SK-N-SH (cell line): ENCODE results near the gene NSMCE1. TPM values are rescaled to one million over a fixed set of nuclear protein-coding genes. Genes with fewer than 3 reads are reported as not detected.

ENCODE experiments used
- CTCF ChIA-PET: fragments of 300-600, 350-600 bp; formaldehyde crosslinking; extraction: SDS; loops from one replicate; lab custom pipeline; 2021; lab: Yijun Ruan, JAX
- POLR2A ChIA-PET: fragments of 350-600 bp; sonication (Branson Sonifier 250); formaldehyde crosslinking; extraction: SDS; loops from one replicate; lab custom pipeline; 2020; ENCODE audit warnings: antibody characterized with exemption, inconsistent platforms; lab: Yijun Ruan, JAX
- DNase-seq: peaks from one replicate; pipeline ENCODE4 v3.0.0; 2012
- H2AFZ ChIP-seq: fragments of 200-600 bp; sonication (generic); 2 replicates; pipeline ENCODE4 v1.8.1; 2016; ENCODE audit warnings: antibody characterized with exemption, mild to moderate bottlenecking, low read depth
- H3F3A ChIP-seq: fragments of 200-600 bp; sonication (generic); replicated peaks from 2 replicates; pipeline ENCODE3; 2016; ENCODE audit warnings: antibody characterized with exemption, mild to moderate bottlenecking; ENCODE audit not compliant: insufficient read depth
- H3K27ac ChIP-seq, 2 experiments: fragments of 200-500 bp in 1 of 2; fragments of 200-600 bp in 1 of 2; sonication (Bioruptor generic) in 1 of 2; sonication (generic), shearing (Covaris generic) in 1 of 2; 2 replicates each; pipeline versions ENCODE4 v1.5.1 to v1.6.1; 2014 to 2016; ENCODE audit warnings: low read depth in 2 of 2, inconsistent platforms in 1 of 2, low read length in 1 of 2, mild to moderate bottlenecking in 1 of 2, mixed read lengths in 1 of 2
- H3K27me3 ChIP-seq: fragments of 200-600 bp; sonication (generic), shearing (Covaris generic); 2 replicates; pipeline ENCODE4 v1.6.1; 2016; ENCODE audit warnings: mixed run types; ENCODE audit not compliant: insufficient read depth
- H3K36me3 ChIP-seq, 2 experiments: fragments of 200-500 bp in 1 of 2; fragments of 200-600 bp in 1 of 2; sonication (Bioruptor generic) in 1 of 2; sonication (generic) in 1 of 2; replicated peaks in 1 of 2; 2 replicates each; pipeline versions ENCODE3 to v1.5.1; 2014 to 2016; ENCODE audit warnings: low read length in 1 of 2, mild to moderate bottlenecking in 1 of 2; ENCODE audit not compliant: insufficient read depth in 2 of 2, control insufficient read depth in 1 of 2
- H3K4me1 ChIP-seq, 2 experiments: fragments of 200-500 bp in 1 of 2; fragments of 200-600 bp in 1 of 2; sonication (Bioruptor generic) in 1 of 2; sonication (generic), shearing (Covaris generic) in 1 of 2; 2 replicates each; pipeline versions ENCODE4 v1.5.1 to v1.6.1; 2014 to 2016; ENCODE audit warnings: low read depth in 1 of 2, low read length in 1 of 2, mixed run types in 1 of 2; ENCODE audit not compliant: insufficient read depth in 2 of 2, control insufficient read depth in 1 of 2
- H3K4me2 ChIP-seq: fragments of 200-600 bp; sonication (generic), shearing (Covaris generic); 2 replicates; pipeline ENCODE4 v1.6.1; 2017; ENCODE audit warnings: mixed run types
- H3K4me3 ChIP-seq, 2 experiments: fragments of 200-500 bp in 1 of 2; fragments of 200-600 bp in 1 of 2; sonication (Bioruptor generic) in 1 of 2; sonication (generic), shearing (Covaris generic) in 1 of 2; 2 replicates each; pipeline versions ENCODE4 v1.5.1 to v1.8.1; 2014 to 2016; ENCODE audit warnings: low read depth in 2 of 2, inconsistent platforms in 1 of 2, low read length in 1 of 2, mild to moderate bottlenecking in 1 of 2, mixed read lengths in 1 of 2, moderate library complexity in 1 of 2
- H3K79me2 ChIP-seq: fragments of 200-600 bp; sonication (generic); 2 replicates; pipeline ENCODE4 v1.8.1; 2017; ENCODE audit warnings: mild to moderate bottlenecking; ENCODE audit not compliant: insufficient read depth
- H3K9ac ChIP-seq: fragments of 200-600 bp; sonication (generic); 2 replicates; pipeline ENCODE4 v1.6.1; 2017; ENCODE audit warnings: mixed run types
- H3K9me2 ChIP-seq: fragments of 200-600 bp; sonication (generic); 2 replicates; pipeline ENCODE4 v1.6.1; 2017; ENCODE audit warnings: mixed run types
- H3K9me3 ChIP-seq: fragments of 200-600 bp; sonication (generic); 2 replicates; pipeline ENCODE4 v1.6.1; 2017; ENCODE audit warnings: mixed run types, mild to moderate bottlenecking, moderate library complexity
- H4K20me1 ChIP-seq: fragments of 200-600 bp; sonication (generic); 2 replicates; pipeline ENCODE4 v1.6.1; 2017; ENCODE audit warnings: mild to moderate bottlenecking, mixed run types; ENCODE audit not compliant: insufficient read depth
- CHD2 ChIP-seq: fragments of 150-350 bp; IDR thresholded peaks from 2 replicates; pipeline ENCODE4 v1.6.1; 2018; ENCODE audit warnings: low read length; ENCODE audit not compliant: partially characterized antibody
- FOSL2 ChIP-seq: IDR thresholded peaks from 2 replicates; pipeline ENCODE4 v1.4.0; 2012; ENCODE audit warnings: low read depth, mild to moderate bottlenecking, moderate library complexity, borderline replicate concordance
- FOXM1 ChIP-seq: IDR thresholded peaks from 2 replicates; pipeline ENCODE4 v1.4.0; 2012; ENCODE audit warnings: low read depth, mild to moderate bottlenecking
- GABPA ChIP-seq: IDR thresholded peaks from 2 replicates; pipeline ENCODE4 v1.4.0; 2012; ENCODE audit warnings: low read depth, mild to moderate bottlenecking
- GATA2 ChIP-seq: sonication (generic); formaldehyde crosslinking; IDR thresholded peaks from 2 replicates; pipeline ENCODE4 v1.5.0; 2020; ENCODE audit warnings: mild to moderate bottlenecking, missing genetic modification reagents
- JUND ChIP-seq: IDR thresholded peaks from 2 replicates; pipeline ENCODE4 v1.4.0; 2012
- MEF2A ChIP-seq: IDR thresholded peaks from 2 replicates; pipeline ENCODE4 v1.4.0; 2012; ENCODE audit warnings: low read depth, borderline replicate concordance
- MXI1 ChIP-seq: IDR thresholded peaks from 2 replicates; pipeline ENCODE4 v1.6.1; 2012; ENCODE audit warnings: mild to moderate bottlenecking, low read depth, low read length, improper control_type of control experiment
- NFIC ChIP-seq: IDR thresholded peaks from 2 replicates; pipeline ENCODE4 v1.4.0; 2012; ENCODE audit warnings: borderline replicate concordance
- POLR2AphosphoS5 ChIP-seq: IDR thresholded peaks from 2 replicates; pipeline ENCODE4 v1.6.1; 2012; ENCODE audit warnings: low read depth, low read length
- RAD21 ChIP-seq: IDR thresholded peaks from 2 replicates; pipeline ENCODE4 v1.6.1; 2012; ENCODE audit warnings: mild to moderate bottlenecking, low read length
- RFX5 ChIP-seq: IDR thresholded peaks from 2 replicates; pipeline ENCODE4 v1.6.1; 2012; ENCODE audit warnings: mild to moderate bottlenecking, improper control_type of control experiment, low read length
- SMC3 ChIP-seq: IDR thresholded peaks from 2 replicates; pipeline ENCODE4 v1.6.1; 2012; ENCODE audit warnings: low read depth, low read length, improper control_type of control experiment
- TCF12 ChIP-seq: IDR thresholded peaks from 2 replicates; pipeline ENCODE4 v1.4.0; 2012
- YY1 ChIP-seq: IDR thresholded peaks from 2 replicates; pipeline ENCODE4 v1.4.0; 2012; ENCODE audit warnings: low read depth, mild to moderate bottlenecking
- WGBS: methylation state at CpG from one replicate; pipeline ENCODE4 v1.1.6; 2017; ENCODE audit warnings: low lambda C conversion rate; 5-methylcytosine and 5-hydroxymethylcytosine counted together
- polyA plus RNA-seq, 3 experiments: library from polyadenylated mRNA; depleted of rRNA; stranded (reverse); fragments of >200 nt; gene quantifications; 2 replicates each; pipeline ENCODE4 v1.2.3, GENCODE V29; 2012
- TF ChIP-seq, protein P1 (sequence below): fragments of 200-600 bp; sonication (generic); IDR thresholded peaks from 2 replicates; pipeline ENCODE4 v1.6.1; 2017; ENCODE audit warnings: antibody characterized with exemption, mild to moderate bottlenecking, moderate library complexity
- TF ChIP-seq, protein P2 (sequence below): fragments of 150-350 bp; IDR thresholded peaks from 2 replicates; pipeline ENCODE4 v1.6.1; 2016; ENCODE audit warnings: mild to moderate bottlenecking, low read depth, low read length
- TF ChIP-seq, protein P3 (sequence below): IDR thresholded peaks from 2 replicates; pipeline ENCODE4 v1.6.1; 2012; ENCODE audit warnings: mild to moderate bottlenecking, low read depth, low read length, moderate library complexity
- TF ChIP-seq, protein P4 (sequence below): IDR thresholded peaks from 2 replicates; pipeline ENCODE4 v1.4.0; 2012; ENCODE audit warnings: low read depth, borderline replicate concordance

The NSMCE1 gene
- polyA plus RNA-seq, 1 of the 3 experiments (the other 2 are of a cell fraction): 39.8 TPM

DNA sequence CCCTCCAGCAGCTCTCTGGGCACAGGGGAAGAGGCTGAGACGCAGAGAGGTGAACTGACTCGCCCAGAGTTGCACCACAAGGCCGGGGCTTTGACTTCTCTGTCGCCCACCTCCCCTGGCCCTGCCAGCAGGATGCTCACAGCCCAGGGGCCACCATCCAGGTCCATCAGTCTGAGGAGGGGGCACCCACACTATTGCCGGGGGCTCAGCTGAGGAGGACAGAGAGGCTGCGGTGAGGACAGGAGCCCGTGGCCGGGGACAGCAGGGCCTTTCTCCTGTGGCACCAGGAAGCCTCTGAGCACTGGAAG is 32.7 kb downstream of the NSMCE1 start:
- Histone ChIP-seq H3K4me1 (peaks cover 21 to 31% of the 10 kb centered on the region in 2 experiments; a peak in 3 of 4 replicates), H3K27me3 (no peaks in the 10 kb centered on the region), H3K9me2 (no peaks in the 10 kb centered on the region), H3K9ac (peak overlapping the region; percentile 28; the same call in 1 of the 2 replicates), H3K9me3 (no peaks in the 10 kb centered on the region), H3K36me3 (peaks cover 0 to 15% of the 10 kb centered on the region in 2 experiments), H3K79me2 (no peaks in the 10 kb centered on the region), H4K20me1 (no peaks in the 10 kb centered on the region), H3K27ac (peak overlapping the region; percentile 57 to 73; a peak in 3 of 4 replicates), H2AFZ (no peak overlapping the region), H3K4me2 (peak overlapping the region; percentile 67; the same call in 1 of the 2 replicates), H3F3A (peaks cover 3% of the 10 kb centered on the region), H3K4me3 (no peak overlapping the region)
- no peak for TF ChIP-seq FOXM1
- TF ChIP-seq YY1: no peak
- no peak for TF ChIP-seq CHD2
- TF ChIP-seq, protein P1, sequence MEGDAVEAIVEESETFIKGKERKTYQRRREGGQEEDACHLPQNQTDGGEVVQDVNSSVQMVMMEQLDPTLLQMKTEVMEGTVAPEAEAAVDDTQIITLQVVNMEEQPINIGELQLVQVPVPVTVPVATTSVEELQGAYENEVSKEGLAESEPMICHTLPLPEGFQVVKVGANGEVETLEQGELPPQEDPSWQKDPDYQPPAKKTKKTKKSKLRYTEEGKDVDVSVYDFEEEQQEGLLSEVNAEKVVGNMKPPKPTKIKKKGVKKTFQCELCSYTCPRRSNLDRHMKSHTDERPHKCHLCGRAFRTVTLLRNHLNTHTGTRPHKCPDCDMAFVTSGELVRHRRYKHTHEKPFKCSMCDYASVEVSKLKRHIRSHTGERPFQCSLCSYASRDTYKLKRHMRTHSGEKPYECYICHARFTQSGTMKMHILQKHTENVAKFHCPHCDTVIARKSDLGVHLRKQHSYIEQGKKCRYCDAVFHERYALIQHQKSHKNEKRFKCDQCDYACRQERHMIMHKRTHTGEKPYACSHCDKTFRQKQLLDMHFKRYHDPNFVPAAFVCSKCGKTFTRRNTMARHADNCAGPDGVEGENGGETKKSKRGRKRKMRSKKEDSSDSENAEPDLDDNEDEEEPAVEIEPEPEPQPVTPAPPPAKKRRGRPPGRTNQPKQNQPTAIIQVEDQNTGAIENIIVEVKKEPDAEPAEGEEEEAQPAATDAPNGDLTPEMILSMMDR: no peak
- TF ChIP-seq GABPA: no peak
- no peak for TF ChIP-seq MEF2A
- no peak for TF ChIP-seq FOSL2
- TF ChIP-seq, protein P2, sequence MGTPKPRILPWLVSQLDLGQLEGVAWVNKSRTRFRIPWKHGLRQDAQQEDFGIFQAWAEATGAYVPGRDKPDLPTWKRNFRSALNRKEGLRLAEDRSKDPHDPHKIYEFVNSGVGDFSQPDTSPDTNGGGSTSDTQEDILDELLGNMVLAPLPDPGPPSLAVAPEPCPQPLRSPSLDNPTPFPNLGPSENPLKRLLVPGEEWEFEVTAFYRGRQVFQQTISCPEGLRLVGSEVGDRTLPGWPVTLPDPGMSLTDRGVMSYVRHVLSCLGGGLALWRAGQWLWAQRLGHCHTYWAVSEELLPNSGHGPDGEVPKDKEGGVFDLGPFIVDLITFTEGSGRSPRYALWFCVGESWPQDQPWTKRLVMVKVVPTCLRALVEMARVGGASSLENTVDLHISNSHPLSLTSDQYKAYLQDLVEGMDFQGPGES: no peak
- CTCF ChIA-PET: interaction anchor here (1.0 to 7.2 kb wide), 16 partner anchors 9 to 226 kb away, joined by 3 to 104 read pairs (median 8); partner anchors contain the start of gene KDM8
- DNase-seq: no peak
- POLR2A ChIA-PET: no interaction called here
- WGBS: 87% methylated on average over 4 of the region's 8 CpGs

DNA sequence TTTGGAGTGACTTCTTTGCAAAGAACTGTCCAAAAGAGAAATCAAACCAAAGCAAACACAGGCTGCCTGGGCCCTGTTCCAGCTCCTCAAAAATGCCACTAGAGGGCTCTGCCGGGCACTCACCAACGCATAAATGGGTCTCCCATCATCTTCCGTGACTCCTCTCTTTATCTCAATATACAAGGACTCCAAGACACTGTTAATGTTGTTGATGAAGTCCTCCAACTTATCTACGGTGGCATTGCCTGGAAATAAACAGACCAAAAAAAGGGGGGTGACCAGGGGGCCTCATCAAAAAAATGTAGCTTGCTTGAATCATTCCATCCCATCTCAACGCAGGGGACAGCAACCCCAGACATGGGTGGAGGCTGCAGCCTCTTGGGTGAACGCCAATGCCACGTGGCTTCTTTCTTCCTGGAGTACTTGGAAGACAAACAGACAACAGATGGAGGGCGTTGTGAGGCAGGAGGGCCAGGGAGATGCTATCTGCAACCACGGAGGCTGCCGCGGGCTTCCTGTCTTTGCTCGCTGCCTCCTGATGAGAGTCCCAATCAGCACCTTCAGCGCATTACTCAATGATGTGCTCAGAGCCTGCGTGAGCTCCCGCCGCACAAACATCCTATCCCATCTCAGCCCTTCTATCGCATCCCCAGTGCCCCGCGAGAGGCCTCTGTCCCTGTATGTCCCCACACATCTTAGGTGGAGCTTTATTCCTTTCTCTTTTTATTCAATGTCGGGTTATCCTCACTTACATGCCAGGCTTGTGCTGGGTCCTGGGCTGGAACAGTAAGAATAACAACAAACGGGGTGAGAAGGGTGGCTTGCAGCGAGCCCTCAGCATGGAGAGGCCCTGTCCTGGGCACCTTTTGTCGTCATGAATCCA is 33.3 kb downstream of the NSMCE1 start:
- Histone ChIP-seq H3K4me2 (peak overlapping the region; percentile 67), H2AFZ (peak overlapping the region; percentile 37; the same call in 1 of the 2 replicates), H4K20me1 (no peaks in the 10 kb centered on the region), H3K9ac (peak overlapping the region; percentile 28; the same call in 1 of the 2 replicates), H3K27ac (peak overlapping the region; percentile 57 to 73), H3K27me3 (no peaks in the 10 kb centered on the region), H3K9me3 (no peaks in the 10 kb centered on the region), H3F3A (peaks cover 3% of the 10 kb centered on the region), H3K79me2 (no peaks in the 10 kb centered on the region), H3K9me2 (no peaks in the 10 kb centered on the region), H3K36me3 (peaks cover 0 to 20% of the 10 kb centered on the region in 2 experiments), H3K4me1 (peaks cover 20 to 31% of the 10 kb centered on the region in 2 experiments; a peak in 3 of 4 replicates), H3K4me3 (no peak overlapping the region; a peak in 1 of 4 replicates)
- CTCF ChIA-PET: interaction anchor here (0.6 to 7.2 kb wide), 58 partner anchors 10 to 230 kb away, joined by 3 to 104 read pairs (median 4); partner anchors contain the start of genes IL21R and KDM8
- 48% methylated on average over 23 of the region's 23 CpGs for WGBS
- POLR2A ChIA-PET: interaction anchor here (1.6 kb wide), 1 partner anchor 133 kb away, joined by 5 read pairs; no protein-coding TSS in a partner anchor
- DNase-seq: peak; percentile 71
- TF ChIP-seq, protein P3, sequence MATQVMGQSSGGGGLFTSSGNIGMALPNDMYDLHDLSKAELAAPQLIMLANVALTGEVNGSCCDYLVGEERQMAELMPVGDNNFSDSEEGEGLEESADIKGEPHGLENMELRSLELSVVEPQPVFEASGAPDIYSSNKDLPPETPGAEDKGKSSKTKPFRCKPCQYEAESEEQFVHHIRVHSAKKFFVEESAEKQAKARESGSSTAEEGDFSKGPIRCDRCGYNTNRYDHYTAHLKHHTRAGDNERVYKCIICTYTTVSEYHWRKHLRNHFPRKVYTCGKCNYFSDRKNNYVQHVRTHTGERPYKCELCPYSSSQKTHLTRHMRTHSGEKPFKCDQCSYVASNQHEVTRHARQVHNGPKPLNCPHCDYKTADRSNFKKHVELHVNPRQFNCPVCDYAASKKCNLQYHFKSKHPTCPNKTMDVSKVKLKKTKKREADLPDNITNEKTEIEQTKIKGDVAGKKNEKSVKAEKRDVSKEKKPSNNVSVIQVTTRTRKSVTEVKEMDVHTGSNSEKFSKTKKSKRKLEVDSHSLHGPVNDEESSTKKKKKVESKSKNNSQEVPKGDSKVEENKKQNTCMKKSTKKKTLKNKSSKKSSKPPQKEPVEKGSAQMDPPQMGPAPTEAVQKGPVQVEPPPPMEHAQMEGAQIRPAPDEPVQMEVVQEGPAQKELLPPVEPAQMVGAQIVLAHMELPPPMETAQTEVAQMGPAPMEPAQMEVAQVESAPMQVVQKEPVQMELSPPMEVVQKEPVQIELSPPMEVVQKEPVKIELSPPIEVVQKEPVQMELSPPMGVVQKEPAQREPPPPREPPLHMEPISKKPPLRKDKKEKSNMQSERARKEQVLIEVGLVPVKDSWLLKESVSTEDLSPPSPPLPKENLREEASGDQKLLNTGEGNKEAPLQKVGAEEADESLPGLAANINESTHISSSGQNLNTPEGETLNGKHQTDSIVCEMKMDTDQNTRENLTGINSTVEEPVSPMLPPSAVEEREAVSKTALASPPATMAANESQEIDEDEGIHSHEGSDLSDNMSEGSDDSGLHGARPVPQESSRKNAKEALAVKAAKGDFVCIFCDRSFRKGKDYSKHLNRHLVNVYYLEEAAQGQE: 0 out of 2 replicates have a peak, but pooled peaks have one; percentile 4
- TF ChIP-seq GABPA (no peak), GATA2 (CRISPR knock-in tag) (peak; percentile 48; the same call in 1 of the 2 replicates), RAD21 (peak; percentile 76), SMC3 (peak; percentile 90), TCF12 (peak; percentile 79), FOXM1 (no peak), POLR2AphosphoS5 (peak; percentile 36; the same call in 1 of the 2 replicates), CHD2 (no peak), NFIC (peak; percentile 72), JUND (no peak), MXI1 (peak; percentile 33; the same call in 1 of the 2 replicates), RFX5 (no peak)
- TF ChIP-seq, protein P4, sequence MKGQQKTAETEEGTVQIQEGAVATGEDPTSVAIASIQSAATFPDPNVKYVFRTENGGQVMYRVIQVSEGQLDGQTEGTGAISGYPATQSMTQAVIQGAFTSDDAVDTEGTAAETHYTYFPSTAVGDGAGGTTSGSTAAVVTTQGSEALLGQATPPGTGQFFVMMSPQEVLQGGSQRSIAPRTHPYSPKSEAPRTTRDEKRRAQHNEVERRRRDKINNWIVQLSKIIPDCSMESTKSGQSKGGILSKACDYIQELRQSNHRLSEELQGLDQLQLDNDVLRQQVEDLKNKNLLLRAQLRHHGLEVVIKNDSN: peak; percentile 76
